Thyroid gland (tissue), 4 donors: ENCODE data around the gene ABCD1. TPM values are rescaled to one million over a fixed set of nuclear protein-coding genes. Genes with fewer than 3 reads are reported as not detected.
"Not testable (repeated sequence)": the region's sequence is repeated elsewhere in the genome, so short reads cannot be mapped to it uniquely, and the experiment has no call there.

ENCODE experiments used
- DNase-seq, 2 donors: peaks; one replicate each; pipeline ENCODE4 v3.0.0-alpha.2; 2019
- H3K27ac ChIP-seq, 3 donors: fragments of 200-600 bp; sonication (generic); 1 replicate in 2 of 3; 2 replicates in 1 of 3; pipeline ENCODE4 v1.5.1; 2016 to 2019; ENCODE audit warnings: mild to moderate bottlenecking in 1 of 3, moderate library complexity in 1 of 3
- H3K27me3 ChIP-seq: fragments of 200-600 bp; sonication (generic); one replicate; pipeline ENCODE4 v1.5.1; 2019
- H3K36me3 ChIP-seq, 2 donors: fragments of 200-600 bp; sonication (generic); one replicate each; pipeline ENCODE4 v1.5.1; 2016 to 2019
- H3K4me1 ChIP-seq, 2 donors: fragments of 200-600 bp; sonication (generic); one replicate each; pipeline ENCODE4 v1.5.1; 2017 to 2019
- H3K4me3 ChIP-seq, 3 donors: fragments of 200-600 bp; sonication (generic); replicated peaks in 1 of 3; 1 replicate in 2 of 3; 2 replicates in 1 of 3; pipeline ENCODE4 v1.5.1; 2016; ENCODE audit warnings: mild to moderate bottlenecking in 1 of 3
- H3K9me3 ChIP-seq: fragments of 200-600 bp; sonication (generic); one replicate; pipeline ENCODE4 v1.5.1; 2017
- POLR2A ChIP-seq, 2 donors: fragments of 450-650 bp; IDR thresholded peaks; one replicate each; pipeline ENCODE4 v1.6.1; 2017; ENCODE audit warnings: antibody characterized with exemption in 2 of 2, mild to moderate bottlenecking in 2 of 2, moderate library complexity in 1 of 2
- WGBS, 2 donors: methylation state at CpG; one replicate each; pipeline ENCODE4 v1.1.5; 2017; 5-methylcytosine and 5-hydroxymethylcytosine counted together
- intact Hi-C: fragments of 100-400 bp; cut with DNase I; formaldehyde crosslinking; loops from one replicate; pipeline ENCODE4 v1.15.1; 2023
- total RNA-seq, 4 donors: library from RNA; depleted of rRNA; stranded (reverse); fragments of >200 nt; gene quantifications; one replicate each; pipeline ENCODE4 v1.2.3, GENCODE V29; 2016
- TF ChIP-seq, protein P1 (sequence below), 6 experiments: fragments of 200-600 bp in 3 of 6; fragments of 450-650 bp in 3 of 6; sonication (generic) in 3 of 6; IDR thresholded peaks; one replicate each; pipeline ENCODE4 v1.5.1; 2016 to 2019; ENCODE audit warnings: antibody characterized with exemption in 6 of 6, mild to moderate bottlenecking in 2 of 6, inconsistent platforms in 1 of 6, moderate library complexity in 1 of 6

The ABCD1 gene
- total RNA-seq, 4 donors from 2014 or later: 7.0 to 11.8 (median 8.9) TPM

- no peak for DNase-seq
- TF ChIP-seq, protein P1, sequence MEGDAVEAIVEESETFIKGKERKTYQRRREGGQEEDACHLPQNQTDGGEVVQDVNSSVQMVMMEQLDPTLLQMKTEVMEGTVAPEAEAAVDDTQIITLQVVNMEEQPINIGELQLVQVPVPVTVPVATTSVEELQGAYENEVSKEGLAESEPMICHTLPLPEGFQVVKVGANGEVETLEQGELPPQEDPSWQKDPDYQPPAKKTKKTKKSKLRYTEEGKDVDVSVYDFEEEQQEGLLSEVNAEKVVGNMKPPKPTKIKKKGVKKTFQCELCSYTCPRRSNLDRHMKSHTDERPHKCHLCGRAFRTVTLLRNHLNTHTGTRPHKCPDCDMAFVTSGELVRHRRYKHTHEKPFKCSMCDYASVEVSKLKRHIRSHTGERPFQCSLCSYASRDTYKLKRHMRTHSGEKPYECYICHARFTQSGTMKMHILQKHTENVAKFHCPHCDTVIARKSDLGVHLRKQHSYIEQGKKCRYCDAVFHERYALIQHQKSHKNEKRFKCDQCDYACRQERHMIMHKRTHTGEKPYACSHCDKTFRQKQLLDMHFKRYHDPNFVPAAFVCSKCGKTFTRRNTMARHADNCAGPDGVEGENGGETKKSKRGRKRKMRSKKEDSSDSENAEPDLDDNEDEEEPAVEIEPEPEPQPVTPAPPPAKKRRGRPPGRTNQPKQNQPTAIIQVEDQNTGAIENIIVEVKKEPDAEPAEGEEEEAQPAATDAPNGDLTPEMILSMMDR (IDR thresholded peaks at IDR 0.05): no peak
- no peak for TF ChIP-seq POLR2A (IDR thresholded peaks at IDR 0.05)
- Histone ChIP-seq H3K4me1 (peaks cover 0 to 4% of the 10 kb centered on the region in 2 donors), H3K27me3 (no peaks in the 10 kb centered on the region), H3K27ac (no peak overlapping the region), H3K9me3 (no peaks in the 10 kb centered on the region), H3K4me3 (peak overlapping the region in 1 of 3 donors; percentile 26), H3K36me3 (no peaks in the 10 kb centered on the region)
- 3% methylated on average over 17 of the region's 57 CpGs; no CpG with 5 or more reads in 1 of the 2 donors for WGBS, 2 donors
- intact Hi-C loops: no loop called here
Observed at GRCh38 chrX:153688506-153688905, 36.1 kb upstream of the ABCD1 start.

GRCh38 chrX:153688911-153689590 lies 35.6 kb upstream of the ABCD1 start:
- peak; percentile 39 to 45 for DNase-seq
- intact Hi-C loops: no loop called here
- H3K4me1 ChIP-seq: peaks cover 0 to 4% of the 10 kb centered on the region in 2 donors

DNA sequence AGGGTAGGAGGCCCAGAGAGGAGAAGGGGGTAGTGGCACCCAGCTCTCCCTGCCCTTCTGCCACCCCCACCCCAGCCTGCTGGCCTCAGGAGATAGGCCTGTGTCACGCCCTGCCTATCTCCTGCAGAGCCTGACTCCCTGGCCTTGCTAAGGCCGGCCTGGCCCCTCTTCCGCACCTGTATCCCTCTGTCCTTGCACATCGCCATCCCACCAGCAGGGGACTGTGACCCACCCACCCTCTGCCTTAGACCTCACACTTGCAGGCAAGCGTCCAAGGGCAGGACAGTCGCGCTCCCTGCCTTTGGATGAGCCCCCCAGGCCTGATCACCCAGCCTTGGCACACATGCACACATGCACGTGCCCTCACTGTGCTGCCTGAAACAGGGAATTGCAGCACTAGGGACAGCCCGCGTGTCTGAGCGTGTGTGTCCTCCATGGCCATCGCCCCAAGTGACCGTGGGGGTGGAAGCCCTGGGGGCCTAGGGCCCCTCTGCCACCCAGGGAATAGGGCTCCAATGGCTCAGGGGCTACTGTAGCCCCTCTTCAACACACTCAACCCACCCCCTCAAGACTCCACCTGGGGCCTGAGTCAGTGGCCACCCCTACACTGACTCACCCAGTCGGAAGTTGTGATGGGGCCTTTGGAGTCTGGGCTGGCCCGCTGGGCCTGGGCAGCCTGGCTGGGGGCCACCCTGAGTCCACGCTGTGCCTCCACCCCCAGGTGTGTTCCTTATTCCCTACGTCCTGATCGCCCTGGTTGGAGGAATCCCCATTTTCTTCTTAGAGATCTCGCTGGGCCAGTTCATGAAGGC lies 34.8 kb upstream of the ABCD1 start:
- H3K27ac ChIP-seq: no peak overlapping the region
- intact Hi-C loops: no loop called here
- no peaks in the 10 kb centered on the region for H3K9me3 ChIP-seq
- H3K4me3 ChIP-seq: no peak overlapping the region
- H3K36me3 ChIP-seq: no peaks in the 10 kb centered on the region
- H3K27me3 ChIP-seq: no peaks in the 10 kb centered on the region
- 80 to 95% methylated on average over 7 to 9 of the region's 19 CpGs for WGBS, 2 donors
- no peak for DNase-seq
- peaks cover 0 to 4% of the 10 kb centered on the region in 2 donors for H3K4me1 ChIP-seq
- TF ChIP-seq, protein P1 (IDR thresholded peaks at IDR 0.05): no peak

More at GRCh38 chrX:153688911-153689590, 35.6 kb upstream of the ABCD1 start:
- H3K27ac ChIP-seq: no peak overlapping the region
- H3K4me3 ChIP-seq: peak overlapping the region in 1 of 3 donors; percentile 26
- no peaks in the 10 kb centered on the region for H3K36me3 ChIP-seq
- H3K27me3 ChIP-seq: no peaks in the 10 kb centered on the region
- no peaks in the 10 kb centered on the region for H3K9me3 ChIP-seq
- WGBS, 2 donors: no CpG with 5 or more reads among the region's 53 CpGs
- no peak for TF ChIP-seq POLR2A (IDR thresholded peaks at IDR 0.05)
- TF ChIP-seq, protein P1 (IDR thresholded peaks at IDR 0.05): no peak

- peaks cover 0 to 4% of the 10 kb centered on the region in 2 donors for H3K4me1 ChIP-seq
- no peak for DNase-seq
- no peaks in the 10 kb centered on the region for H3K36me3 ChIP-seq
- no peaks in the 10 kb centered on the region for H3K9me3 ChIP-seq
- H3K27ac ChIP-seq: no peak overlapping the region
- H3K4me3 ChIP-seq: no peak overlapping the region
- WGBS, 2 donors: 80 to 87% methylated on average over 1 to 6 of the region's 14 CpGs
- no peaks in the 10 kb centered on the region for H3K27me3 ChIP-seq
- intact Hi-C loops: no loop called here
- no peak for TF ChIP-seq POLR2A (IDR thresholded peaks at IDR 0.05)
- TF ChIP-seq, protein P1 (IDR thresholded peaks at IDR 0.05): no peak
Observed at GRCh38 chrX:153690466-153690865, 34.2 kb upstream of the ABCD1 start.

GRCh38 chrX:153691032-153691827 lies 33.4 kb upstream of the ABCD1 start:
- DNase-seq, intact Hi-C loops: not testable (repeated sequence)
- whole genome bisulfite sequencing, 2 donors: 94 to 96% methylated on average over 6 to 7 of the region's 21 CpGs

More at GRCh38 chrX:153691032-153691827, 33.4 kb upstream of the ABCD1 start:
- not testable (repeated sequence) for H3K4me3 ChIP-seq, H3K27me3 ChIP-seq, H3K27ac ChIP-seq, H3K4me1 ChIP-seq, H3K9me3 ChIP-seq, H3K36me3 ChIP-seq
